Lower leg skin (tissue), 3 donors: Measurements from ENCODE around the gene KATNA1.

Experiments
- POLR2A ChIP-seq, 2 donors: fragments of 450-650 bp; IDR thresholded peaks; one replicate each; pipeline ENCODE4 v1.6.1; 2016 to 2017; ENCODE audit warnings: antibody characterized with exemption in 2 of 2, mild to moderate bottlenecking in 1 of 2, moderate library complexity in 1 of 2
- TF ChIP-seq, protein P1 (sequence below), 3 donors: fragments of 450-650 bp; IDR thresholded peaks; one replicate each; pipeline ENCODE4 v1.5.1; 2016; ENCODE audit warnings: antibody characterized with exemption in 3 of 3, mild to moderate bottlenecking in 3 of 3, moderate library complexity in 2 of 3

DNA sequence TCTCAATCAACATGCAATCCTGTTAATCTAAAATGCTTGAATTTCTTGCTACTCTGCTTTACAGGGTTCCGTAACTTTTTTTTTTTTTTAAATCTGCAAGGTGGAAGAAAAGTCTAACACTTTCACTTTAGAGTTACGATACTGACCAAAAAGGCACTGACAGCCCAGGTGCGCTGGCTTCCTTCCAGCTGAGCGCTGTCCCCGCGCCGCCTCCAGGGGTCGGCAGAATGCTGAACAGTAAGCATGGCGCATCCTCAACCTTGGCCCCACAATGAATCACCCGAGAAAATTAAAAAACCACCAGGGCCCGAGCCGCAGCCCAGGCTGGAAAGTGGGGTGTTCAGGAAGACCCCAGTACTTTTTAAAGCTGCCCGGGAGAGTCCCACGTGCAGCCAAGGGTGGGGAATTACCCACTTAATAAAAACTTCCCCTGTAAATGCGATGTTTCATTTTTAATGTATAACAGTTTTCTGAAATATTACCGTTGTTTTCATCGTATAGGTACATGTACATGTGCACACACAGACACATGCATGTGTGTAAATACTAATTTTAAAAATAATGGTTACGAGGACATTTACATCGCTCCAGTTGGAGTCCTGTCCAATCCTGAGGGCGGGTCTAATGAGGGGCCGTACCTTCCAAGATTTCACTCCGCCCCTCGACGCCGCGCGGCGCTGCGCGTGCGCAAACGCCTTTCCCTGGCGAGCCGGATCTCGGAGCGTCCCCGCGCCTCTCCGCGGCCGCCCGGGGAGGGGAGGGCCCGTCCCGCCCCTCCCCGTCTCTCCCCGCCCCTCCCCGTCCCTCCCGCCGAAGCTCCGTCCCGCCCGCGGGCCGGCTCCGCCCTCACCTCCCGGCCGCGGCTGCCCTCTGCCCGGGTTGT, 82.7 kb downstream of the KATNA1 start, which contains the start of gene GINM1:
- TF ChIP-seq, protein P1, sequence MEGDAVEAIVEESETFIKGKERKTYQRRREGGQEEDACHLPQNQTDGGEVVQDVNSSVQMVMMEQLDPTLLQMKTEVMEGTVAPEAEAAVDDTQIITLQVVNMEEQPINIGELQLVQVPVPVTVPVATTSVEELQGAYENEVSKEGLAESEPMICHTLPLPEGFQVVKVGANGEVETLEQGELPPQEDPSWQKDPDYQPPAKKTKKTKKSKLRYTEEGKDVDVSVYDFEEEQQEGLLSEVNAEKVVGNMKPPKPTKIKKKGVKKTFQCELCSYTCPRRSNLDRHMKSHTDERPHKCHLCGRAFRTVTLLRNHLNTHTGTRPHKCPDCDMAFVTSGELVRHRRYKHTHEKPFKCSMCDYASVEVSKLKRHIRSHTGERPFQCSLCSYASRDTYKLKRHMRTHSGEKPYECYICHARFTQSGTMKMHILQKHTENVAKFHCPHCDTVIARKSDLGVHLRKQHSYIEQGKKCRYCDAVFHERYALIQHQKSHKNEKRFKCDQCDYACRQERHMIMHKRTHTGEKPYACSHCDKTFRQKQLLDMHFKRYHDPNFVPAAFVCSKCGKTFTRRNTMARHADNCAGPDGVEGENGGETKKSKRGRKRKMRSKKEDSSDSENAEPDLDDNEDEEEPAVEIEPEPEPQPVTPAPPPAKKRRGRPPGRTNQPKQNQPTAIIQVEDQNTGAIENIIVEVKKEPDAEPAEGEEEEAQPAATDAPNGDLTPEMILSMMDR (IDR thresholded peaks at IDR 0.05): peak in 1 of 3 donors; percentile 9
- no peak for TF ChIP-seq POLR2A (IDR thresholded peaks at IDR 0.05)
